Gastrocnemius medialis (tissue), 4 donors: Measurements from ENCODE around the gene CLSTN2.

Experiments used
- CTCF ChIP-seq, 5 experiments: fragments of 450-650 bp in 3 of 5; fragments of 200-600 bp in 2 of 5; sonication (generic) in 2 of 5; IDR thresholded peaks in 4 of 5; conservative IDR thresholded peaks in 1 of 5; 1 replicate in 4 of 5; 2 replicates in 1 of 5; pipeline ENCODE4 v1.5.1; 2016 to 2019; ENCODE audit warnings: antibody characterized with exemption in 5 of 5, mild to moderate bottlenecking in 3 of 5, moderate library complexity in 3 of 5
- POLR2A ChIP-seq, 2 donors: fragments of 450-650 bp; IDR thresholded peaks; one replicate each; pipeline ENCODE4 v1.6.1; 2017; ENCODE audit warnings: antibody characterized with exemption in 2 of 2, mild to moderate bottlenecking in 2 of 2, moderate library complexity in 2 of 2

GRCh38 chr3:140521751-140522445 lies 586.9 kb downstream of the CLSTN2 start:
- TF ChIP-seq CTCF (IDR thresholded peaks at IDR 0.05 in 4 of 5, conservative IDR thresholded peaks at IDR 0.05 in 1 of 5) (no peak), POLR2A (IDR thresholded peaks at IDR 0.05) (no peak)
